Astrocyte (in vitro differentiated cells and primary cell): ENCODE data around the gene GLIPR2. TPM values are rescaled to one million over a fixed set of nuclear protein-coding genes. Genes with fewer than 3 reads are reported as not detected.
"Not testable (repeated sequence)": the region's sequence is repeated elsewhere in the genome, so short reads cannot be mapped to it uniquely, and the experiment has no call there.

Experiments used
- DNase-seq: peaks from one replicate; pipeline ENCODE4 v3.0.0-alpha.2; 2010; ENCODE audit warnings: low read depth
- FAIRE-seq: peaks from 2 replicates; lab custom pipeline; 2011; peaks lifted over from hg19 to GRCh38; lab: Jason Lieb, UNC
- H2AFZ ChIP-seq: 2 replicates; pipeline ENCODE4 v1.6.0; 2012; ENCODE audit warnings: low read depth, low read length, inconsistent platforms
- H3K27ac ChIP-seq: 2 replicates; pipeline ENCODE4 v1.5.1; 2011; ENCODE audit warnings: low read depth, low read length, inconsistent platforms
- H3K27me3 ChIP-seq: 2 replicates; pipeline ENCODE4 v1.6.0; 2011; ENCODE audit warnings: low read length, inconsistent platforms; ENCODE audit not compliant: insufficient read depth
- H3K36me3 ChIP-seq: 2 replicates; pipeline ENCODE4 v1.5.1; 2011; ENCODE audit warnings: low read length, inconsistent platforms; ENCODE audit not compliant: insufficient read depth
- H3K4me1 ChIP-seq: 2 replicates; pipeline ENCODE4 v1.5.1; 2011; ENCODE audit warnings: low read length, inconsistent platforms; ENCODE audit not compliant: insufficient read depth
- H3K4me2 ChIP-seq: 2 replicates; pipeline ENCODE4 v1.6.0; 2012; ENCODE audit warnings: low read length, inconsistent platforms
- H3K4me3 ChIP-seq: 2 replicates; pipeline ENCODE4 v1.5.1; 2011; ENCODE audit warnings: low read depth, mild to moderate bottlenecking, low read length, inconsistent platforms; ENCODE audit not compliant: insufficient read depth
- H3K79me2 ChIP-seq: 2 replicates; pipeline ENCODE4 v1.6.0; 2012; ENCODE audit warnings: mild to moderate bottlenecking, low read length, inconsistent platforms; ENCODE audit not compliant: insufficient read depth
- H3K9ac ChIP-seq: 2 replicates; pipeline ENCODE4 v1.6.0; 2012; ENCODE audit warnings: mild to moderate bottlenecking, low read length, inconsistent platforms
- H3K9me3 ChIP-seq: 2 replicates; pipeline ENCODE4 v1.5.1; 2012; ENCODE audit warnings: low read depth, mild to moderate bottlenecking, low read length, inconsistent platforms; ENCODE audit not compliant: insufficient read depth
- H4K20me1 ChIP-seq: 2 replicates; pipeline ENCODE4 v1.6.0; 2012; ENCODE audit warnings: low read length, inconsistent platforms; ENCODE audit not compliant: insufficient read depth
- H3K27ac Mint-ChIP-seq: one replicate; pipeline ENCODE4 v1.8.0; 2021; ENCODE audit warnings: mild to moderate bottlenecking, mixed read lengths; ENCODE audit not compliant: unreplicated experiment
- H3K27me3 Mint-ChIP-seq: one replicate; pipeline ENCODE4 v1.8.0; 2021; ENCODE audit warnings: low read depth, mixed read lengths; ENCODE audit not compliant: unreplicated experiment
- H3K36me3 Mint-ChIP-seq: one replicate; pipeline ENCODE4 v1.8.0; 2021; ENCODE audit warnings: low read depth, mixed read lengths; ENCODE audit not compliant: unreplicated experiment
- H3K4me1 Mint-ChIP-seq: one replicate; pipeline ENCODE4 v1.8.0; 2021; ENCODE audit warnings: low read depth, mixed read lengths; ENCODE audit not compliant: unreplicated experiment
- H3K4me3 Mint-ChIP-seq: one replicate; pipeline ENCODE4 v1.8.0; 2021; ENCODE audit warnings: mild to moderate bottlenecking, moderate library complexity, mixed read lengths; ENCODE audit not compliant: unreplicated experiment
- H3K9me3 Mint-ChIP-seq: one replicate; pipeline ENCODE4 v1.8.0; 2021; ENCODE audit warnings: mild to moderate bottlenecking, mixed read lengths; ENCODE audit not compliant: unreplicated experiment
- CTCF ChIP-seq: IDR thresholded peaks from 2 replicates; pipeline ENCODE4 v1.5.1; 2011; ENCODE audit warnings: low read depth, mild to moderate bottlenecking, inconsistent platforms, low read length, moderate library complexity; ENCODE audit not compliant: insufficient read depth
- EZH2 ChIP-seq: IDR thresholded peaks from 2 replicates; pipeline ENCODE4 v1.6.1; 2012; ENCODE audit warnings: mild to moderate bottlenecking, low read length, inconsistent platforms; ENCODE audit not compliant: insufficient read depth
- total RNA-seq: library from RNA; stranded (reverse); gene quantifications from 2 replicates; pipeline ENCODE4 v1.2.1, GENCODE V29; 2021

GLIPR2 gene
- total RNA-seq, 1 donor from 2014 or later, result 150 TPM

GRCh38 chr9:36176496-36176895 lies 40.0 kb downstream of the GLIPR2 start:
- H3K27me3 ChIP-seq, H3K4me1 Mint-ChIP-seq, DNase-seq: not testable (repeated sequence)

DNA sequence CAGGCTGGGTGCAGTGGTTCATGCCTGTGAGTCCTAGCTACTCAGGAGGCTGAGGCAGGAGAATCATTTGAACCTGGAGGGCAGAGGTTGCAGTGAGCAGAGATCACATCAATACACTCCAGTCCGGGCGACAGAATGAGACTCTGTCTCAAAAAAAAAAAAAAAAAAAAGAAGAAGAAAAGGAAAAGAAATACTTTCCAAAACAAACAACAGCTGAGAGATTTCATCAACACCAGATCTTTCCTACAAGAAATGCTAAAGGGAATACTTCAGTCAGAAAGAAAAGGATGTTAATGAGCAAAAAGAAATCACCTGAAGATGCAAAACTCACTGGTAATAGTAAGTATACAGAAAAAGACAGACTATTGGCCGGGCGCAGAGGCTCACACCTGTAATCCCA lies 41.0 kb downstream of the GLIPR2 start:
- Histone ChIP-seq H2AFZ (no peak overlapping the region), H3K79me2 (no peaks in the 10 kb centered on the region), H4K20me1 (no peaks in the 10 kb centered on the region), H3K27ac (no peak overlapping the region), H3K27me3 (no peaks in the 10 kb centered on the region), H3K4me2 (no peak overlapping the region), H3K36me3 (no peaks in the 10 kb centered on the region), H3K9ac (no peak overlapping the region), H3K4me1 (no peaks in the 10 kb centered on the region), H3K4me3 (no peak overlapping the region), H3K9me3 (no peaks in the 10 kb centered on the region)
- DNase-seq (no peak), FAIRE-seq (no peak)
- peaks cover 10% of the 10 kb centered on the region for H3K27me3 Mint-ChIP-seq
- TF ChIP-seq EZH2 (no peak), CTCF (no peak)
- H3K9me3 Mint-ChIP-seq, result peaks cover 6% of the 10 kb centered on the region
- H3K27ac Mint-ChIP-seq, result no peak overlapping the region
- peaks cover 4% of the 10 kb centered on the region for H3K4me1 Mint-ChIP-seq
- no peak overlapping the region for H3K4me3 Mint-ChIP-seq
- H3K36me3 Mint-ChIP-seq, result no peaks in the 10 kb centered on the region

More at GRCh38 chr9:36176496-36176895, 40.0 kb downstream of the GLIPR2 start:
- not testable (repeated sequence) for H3K9me3 Mint-ChIP-seq, H3K9ac ChIP-seq, H2AFZ ChIP-seq, H4K20me1 ChIP-seq, H3K36me3 Mint-ChIP-seq, H3K4me3 ChIP-seq, FAIRE-seq, H3K9me3 ChIP-seq, H3K4me2 ChIP-seq, H3K27ac Mint-ChIP-seq, H3K27ac ChIP-seq, H3K4me1 ChIP-seq, H3K79me2 ChIP-seq, H3K4me3 Mint-ChIP-seq, H3K36me3 ChIP-seq
- peaks cover 14% of the 10 kb centered on the region for H3K27me3 Mint-ChIP-seq

DNA sequence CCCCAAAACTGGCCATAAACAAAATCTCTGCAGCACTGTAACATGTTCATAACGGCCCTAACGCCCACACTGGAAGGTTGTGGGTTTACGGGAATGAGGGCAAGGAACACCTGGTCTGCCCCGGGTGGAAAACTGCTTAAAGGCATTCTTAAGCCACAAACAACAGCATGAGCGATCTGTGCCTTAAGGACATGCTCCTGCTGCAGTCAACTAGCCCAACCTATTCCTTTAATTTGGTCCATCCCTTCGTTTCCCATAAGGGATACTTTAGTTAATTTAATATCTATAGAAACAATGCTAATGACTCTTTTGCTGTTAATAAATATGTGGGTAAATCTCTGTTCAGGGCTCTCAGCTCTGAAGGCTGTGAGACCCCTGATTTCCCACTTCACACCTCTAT lies 43.7 kb downstream of the GLIPR2 start:
- H3K27me3 ChIP-seq, H3K4me1 Mint-ChIP-seq, H4K20me1 ChIP-seq, H2AFZ ChIP-seq, DNase-seq, H3K4me3 ChIP-seq, H3K4me3 Mint-ChIP-seq, H3K9ac ChIP-seq, H3K36me3 Mint-ChIP-seq, FAIRE-seq, H3K9me3 ChIP-seq, H3K4me2 ChIP-seq, H3K9me3 Mint-ChIP-seq, H3K79me2 ChIP-seq, H3K36me3 ChIP-seq, H3K27ac Mint-ChIP-seq, H3K4me1 ChIP-seq, H3K27ac ChIP-seq, H3K27me3 Mint-ChIP-seq: not testable (repeated sequence)

DNA sequence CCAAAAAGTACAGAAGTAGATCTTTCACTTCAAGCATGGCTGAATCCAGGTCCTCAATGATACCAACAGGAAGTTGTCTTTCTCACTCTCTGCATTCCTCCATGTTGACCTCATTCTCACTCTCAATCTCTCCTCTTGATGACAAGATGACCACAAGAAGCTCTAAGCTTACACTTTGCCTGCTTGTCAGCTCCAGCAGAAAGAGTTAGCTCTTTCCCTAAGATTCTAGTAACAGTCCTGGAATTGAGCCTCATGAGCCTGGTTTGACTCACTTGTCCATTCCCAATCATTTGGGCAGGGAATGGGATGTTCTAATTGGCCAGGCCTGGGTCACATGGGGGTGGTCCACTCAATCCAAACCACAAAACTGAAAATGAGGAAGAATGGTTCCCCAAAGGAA lies 50.9 kb downstream of the GLIPR2 start:
- H3K27me3 ChIP-seq, result no peaks in the 10 kb centered on the region
- H3K4me2 ChIP-seq, result peak overlapping the region; percentile 26
- Mint-ChIP-seq H3K27ac (peak overlapping the region; percentile 91), H3K36me3 (peaks cover 2% of the 10 kb centered on the region), H3K27me3 (no peaks in the 10 kb centered on the region), H3K4me1 (peaks cover 19% of the 10 kb centered on the region), H3K9me3 (no peaks in the 10 kb centered on the region), H3K4me3 (no peak overlapping the region)
- no peaks in the 10 kb centered on the region for H3K36me3 ChIP-seq
- FAIRE-seq (peak; percentile 80), DNase-seq (peak; percentile 93)
- no peak overlapping the region for H3K4me3 ChIP-seq
- H3K4me1 ChIP-seq, result peaks cover 18% of the 10 kb centered on the region
- H3K9ac ChIP-seq, result no peak overlapping the region
- H4K20me1 ChIP-seq, result peaks cover 13% of the 10 kb centered on the region
- no peak overlapping the region for H2AFZ ChIP-seq
- H3K27ac ChIP-seq, result peak overlapping the region; percentile 28
- H3K9me3 ChIP-seq, result no peaks in the 10 kb centered on the region
- H3K79me2 ChIP-seq, result peaks cover 18% of the 10 kb centered on the region
- TF ChIP-seq EZH2, result no peak
- TF ChIP-seq CTCF, result no peak
